GM18519 (cell line): Measurements from ENCODE around the gene SRRM5.
"Not testable (repeated sequence)": the region's sequence is repeated elsewhere in the genome, so short reads cannot be mapped to it uniquely, and the experiment has no call there.

Experiments
- ATAC-seq: cut with Tn5 transposase; IDR thresholded peaks from one replicate; pipeline ENCODE4 v1.9.1; 2021; ENCODE audit warnings: mild to moderate bottlenecking, moderate library complexity; ENCODE audit not compliant: unreplicated experiment, low FRiP score

SRRM5 gene

DNA sequence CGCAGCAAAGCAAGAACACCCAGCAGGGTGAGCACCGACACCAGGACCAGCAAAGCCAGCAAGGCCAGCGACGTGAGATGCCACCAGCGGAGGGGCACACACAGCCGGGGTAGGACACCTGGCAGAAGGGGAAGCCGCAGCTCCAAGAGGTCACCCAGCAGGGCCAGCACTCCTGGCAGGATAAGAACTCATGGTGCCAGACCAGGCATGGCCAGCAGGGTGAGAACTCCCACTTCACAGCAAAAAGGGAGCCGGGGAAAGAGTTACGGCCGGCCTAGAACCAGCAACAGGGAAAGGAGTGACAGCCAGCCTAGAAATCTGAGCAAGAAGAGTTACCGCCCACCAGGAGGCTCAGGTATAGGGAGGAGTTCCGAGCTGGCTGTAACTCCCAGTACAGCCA lies 486 bp downstream of the SRRM5 start:
- ATAC-seq, result no peak

DNA sequence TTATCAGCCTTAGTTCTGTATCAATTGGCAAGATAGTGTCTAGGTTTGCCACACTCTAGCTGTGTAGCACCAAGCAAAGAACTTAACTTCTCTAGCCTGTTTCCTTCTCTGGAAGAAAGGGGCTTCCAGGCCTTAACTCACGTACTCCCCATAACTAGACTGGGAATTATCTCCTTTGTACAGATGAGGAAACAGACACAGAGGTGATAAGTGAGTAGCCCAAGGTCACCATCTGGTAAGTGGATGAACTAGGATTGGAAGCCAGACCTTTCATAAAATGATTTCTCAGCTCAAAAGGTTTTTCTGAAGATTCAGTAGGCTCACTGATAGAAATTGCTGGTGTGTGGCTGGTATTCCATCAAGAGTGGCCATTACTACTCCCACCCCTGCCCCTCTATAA lies 4.4 kb downstream of the SRRM5 start:
- no peak for ATAC-seq

DNA sequence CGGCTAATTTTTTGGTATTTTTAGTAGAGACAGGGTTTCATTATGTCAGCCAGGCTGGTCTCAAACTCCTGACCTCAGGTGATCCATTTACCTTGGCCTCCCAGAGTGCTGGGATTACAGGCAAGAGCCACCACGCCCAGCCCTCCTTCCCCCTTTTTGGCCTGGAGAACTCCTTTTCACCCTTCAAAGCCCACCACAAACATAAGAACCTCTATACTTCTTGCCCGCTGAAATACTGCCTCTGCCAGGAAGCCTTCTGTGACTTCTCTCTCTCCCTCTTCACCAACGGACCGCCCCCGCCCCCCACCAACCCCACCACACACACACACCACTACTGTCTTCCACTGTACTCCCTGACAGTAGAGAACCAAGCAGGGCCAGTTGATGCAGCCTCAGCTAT lies 5.1 kb downstream of the SRRM5 start:
- no peak for ATAC-seq

DNA sequence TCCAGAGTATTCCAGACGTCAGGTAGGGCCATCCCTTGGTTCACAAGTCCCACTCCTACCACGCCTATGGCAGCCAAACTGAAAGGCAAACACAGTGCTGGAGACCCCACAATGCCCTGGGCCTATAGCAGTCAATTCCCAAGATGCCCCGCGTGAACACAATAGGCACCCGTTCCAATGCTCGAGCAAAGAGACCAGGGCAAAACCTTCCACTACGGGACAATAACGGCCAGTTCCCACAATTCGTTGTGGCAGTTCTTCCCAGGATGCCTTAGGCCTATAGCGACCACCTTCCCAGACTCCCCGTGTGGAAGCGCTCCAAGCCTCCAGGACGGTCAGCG lies 7.0 kb downstream of the SRRM5 start:
- ATAC-seq, result peak; percentile 6

GRCh38 chr19:43619262-43620060 lies 7.6 kb downstream of the SRRM5 start, which contains the start of gene ZNF428:
ZNF428 (minus strand) TSS chr19:43619629; CDS start chr19:43614304, 5,325 bp downstream.
- ATAC-seq, result peak; percentile 61

DNA sequence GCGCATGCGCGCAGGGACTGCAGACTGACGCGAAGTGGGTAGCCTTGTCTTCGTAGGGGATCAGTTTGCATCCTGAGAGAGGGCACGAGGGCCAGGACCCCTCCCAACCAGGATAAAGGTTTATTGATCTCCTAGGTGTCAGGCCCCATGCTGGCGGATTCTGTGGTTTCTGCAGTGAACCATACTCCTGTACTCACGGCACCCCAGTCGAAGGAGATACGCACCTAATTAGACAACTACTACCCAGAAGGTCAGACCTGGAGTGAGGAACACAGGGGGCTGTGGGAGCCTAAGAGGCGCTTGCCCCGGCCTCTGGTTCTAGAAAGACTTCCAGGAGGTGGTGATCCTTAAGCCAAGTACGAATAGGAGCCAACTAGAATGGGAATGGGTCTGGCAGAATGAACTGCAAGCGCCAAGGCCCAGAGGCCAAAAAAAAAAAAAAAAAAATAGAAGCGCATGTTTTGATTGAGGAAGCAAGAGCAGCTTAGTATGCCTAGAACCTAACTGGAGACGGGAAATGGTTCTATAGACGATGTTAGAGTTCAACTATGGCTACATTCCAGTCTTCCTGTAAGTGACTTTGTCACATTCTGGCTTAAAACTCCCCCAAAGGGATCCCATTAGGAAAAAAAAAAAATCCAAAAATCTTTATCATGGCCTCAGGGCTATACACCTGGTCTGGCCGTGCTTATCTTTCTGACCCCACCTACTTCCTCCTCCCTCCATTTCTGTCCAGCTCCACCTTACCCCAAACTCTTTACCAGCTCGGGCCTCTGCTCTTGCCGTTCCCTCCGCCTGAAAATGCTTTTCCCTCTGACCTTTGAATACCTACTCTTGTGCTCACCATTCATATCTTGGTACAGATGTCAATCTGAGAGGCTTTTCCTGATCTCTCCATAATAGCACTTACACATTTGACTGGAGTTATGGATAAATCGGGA lies 8.4 kb downstream of the SRRM5 start:
- no peak for ATAC-seq

DNA sequence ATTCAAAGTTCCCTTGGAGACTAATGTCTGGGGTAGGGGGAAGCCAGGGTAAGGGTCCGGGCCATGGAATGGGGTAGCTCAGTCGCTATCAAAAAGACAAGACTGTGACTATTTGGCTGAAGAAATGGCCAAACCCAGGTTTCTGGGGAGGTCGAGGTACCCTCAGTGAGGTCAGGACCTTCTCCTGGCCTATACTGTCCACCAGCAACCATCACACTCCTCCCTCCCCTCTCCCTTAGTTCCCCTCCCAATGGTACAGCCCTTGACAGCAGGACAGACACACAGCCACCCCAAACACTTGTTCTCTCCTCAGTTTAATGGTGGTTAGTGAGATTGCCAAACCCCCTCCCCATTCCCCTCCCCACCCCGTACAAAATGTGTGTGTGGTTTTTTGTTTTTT lies 10.2 kb downstream of the SRRM5 start:
- no peak for ATAC-seq

- no peak for ATAC-seq
Measured at GRCh38 chr19:43622956-43623355, 11.1 kb downstream of the SRRM5 start.

DNA sequence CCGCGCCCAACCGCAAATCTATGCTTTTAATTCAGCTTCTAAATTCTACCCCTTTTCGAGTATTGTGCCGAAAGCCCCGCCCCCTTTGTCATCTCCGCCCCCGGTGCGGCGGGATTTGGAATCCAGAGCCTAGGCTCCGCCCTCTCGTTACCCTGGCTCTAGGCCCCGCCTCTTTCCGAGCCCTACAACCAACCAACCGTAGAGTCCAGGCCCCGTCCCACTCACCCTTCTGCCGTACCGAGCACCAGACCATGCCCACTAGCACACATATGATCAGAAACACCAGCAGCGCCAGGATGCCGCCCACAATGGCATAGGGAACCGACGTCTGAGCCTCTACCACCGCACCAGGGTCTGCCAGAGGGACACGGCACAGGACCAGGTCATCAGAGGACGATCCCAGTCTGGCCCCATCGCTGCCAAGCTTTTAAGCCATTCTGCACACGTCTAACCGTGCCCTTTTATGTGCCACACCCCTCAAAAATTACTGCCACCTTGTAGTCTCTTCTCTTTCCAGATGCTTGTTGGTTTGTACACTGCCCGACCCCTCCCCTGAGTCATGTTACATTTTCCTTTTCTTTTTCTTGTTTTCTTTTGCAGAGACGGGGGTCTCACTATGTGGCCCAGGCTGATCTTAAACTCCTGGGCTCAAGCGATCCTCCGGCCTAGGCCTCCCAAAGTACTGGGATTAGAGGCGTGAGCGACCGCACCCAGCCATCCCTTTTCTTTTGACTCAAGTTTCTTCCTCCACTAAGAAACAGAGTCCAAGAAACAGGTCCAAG lies 12.2 kb downstream of the SRRM5 start:
- no peak for ATAC-seq

- ATAC-seq, result no peak
Measured at GRCh38 chr19:43624933-43625332, 13.0 kb downstream of the SRRM5 start.

- no peak for ATAC-seq
Measured at GRCh38 chr19:43625918-43626579, 14.2 kb downstream of the SRRM5 start.

DNA sequence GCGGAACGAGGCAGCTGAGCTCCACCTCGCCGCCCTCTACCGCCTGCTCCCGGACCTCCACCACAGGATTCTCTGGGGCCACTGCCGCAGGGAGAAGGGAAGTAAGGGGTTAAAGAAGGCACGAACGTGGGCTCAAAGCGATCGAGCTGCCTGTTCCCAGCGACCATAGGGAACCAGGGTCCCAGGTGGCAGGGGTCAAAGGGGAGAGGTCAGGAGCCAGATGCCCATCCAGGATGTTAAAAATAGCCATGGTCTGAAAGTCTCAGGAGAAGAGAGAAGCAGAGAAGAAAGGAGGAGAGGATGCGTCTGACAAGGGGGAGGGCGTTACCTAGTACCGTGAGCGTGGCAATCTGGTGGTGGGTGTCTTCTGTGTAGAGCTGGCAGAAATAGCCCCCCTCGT lies 14.9 kb downstream of the SRRM5 start:
- no peak for ATAC-seq

GRCh38 chr19:43628646-43629326 lies 16.9 kb downstream of the SRRM5 start:
- no peak for ATAC-seq

DNA sequence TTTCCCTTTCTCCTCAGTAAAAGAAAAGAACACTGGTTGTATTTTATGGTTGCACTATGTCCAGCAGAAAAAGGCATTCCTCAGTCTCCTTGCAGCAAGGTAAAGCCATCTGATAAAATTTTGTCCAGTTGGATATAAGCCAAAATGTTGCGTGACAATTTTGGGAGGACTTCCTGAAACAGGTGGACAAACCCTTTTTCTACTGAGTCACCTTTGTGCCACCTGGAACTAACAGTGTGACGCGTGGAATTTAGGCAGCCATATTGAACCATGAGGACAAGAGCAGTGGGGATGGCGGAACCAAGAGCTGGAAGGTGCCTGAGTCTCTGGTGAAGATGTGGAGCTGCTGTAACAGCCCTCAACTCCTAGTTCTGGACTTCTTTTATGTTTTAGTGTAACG lies 19.6 kb downstream of the SRRM5 start:
- no peak for ATAC-seq

DNA sequence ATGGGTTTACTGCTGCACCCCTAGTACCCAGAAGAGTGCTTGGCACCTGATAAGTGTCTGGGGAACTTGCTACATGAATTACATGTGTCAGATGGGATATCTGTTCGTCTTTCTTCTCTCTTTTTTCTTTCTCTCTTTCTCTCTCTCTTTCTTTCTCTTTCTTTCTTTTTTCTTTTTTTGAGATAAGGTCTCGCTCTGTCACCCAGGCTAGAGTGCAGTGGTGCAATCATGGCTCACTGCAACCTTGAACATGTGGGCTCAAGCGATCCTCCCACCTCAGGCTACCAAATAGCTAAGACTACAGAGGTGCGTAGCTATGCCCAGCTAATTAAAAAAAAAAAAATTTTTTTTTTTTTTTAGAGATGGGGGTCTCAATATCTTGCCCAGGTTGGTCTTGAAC lies 21.6 kb downstream of the SRRM5 start:
- ATAC-seq, result no peak

- ATAC-seq, result no peak
Measured at GRCh38 chr19:43634068-43634467, 22.2 kb downstream of the SRRM5 start.

DNA sequence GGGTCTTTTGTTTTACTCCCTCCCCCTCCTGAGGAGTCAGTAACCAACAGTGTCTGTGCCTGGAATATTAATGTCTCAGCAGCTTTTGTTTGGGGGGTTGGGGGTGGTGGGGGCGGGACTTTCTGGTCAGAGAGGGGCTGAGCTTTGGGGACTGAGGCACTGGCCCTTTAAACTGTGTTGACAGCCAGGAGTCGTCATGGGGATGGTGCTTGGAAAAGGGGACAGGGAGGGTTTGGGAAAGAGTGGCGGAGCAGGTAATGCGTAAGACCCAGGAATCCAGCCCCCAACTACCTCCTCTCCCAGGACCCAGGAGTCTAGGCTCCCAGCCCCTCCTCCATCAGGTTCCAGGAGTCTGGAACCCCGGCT lies 22.6 kb downstream of the SRRM5 start:
- no peak for ATAC-seq

DNA sequence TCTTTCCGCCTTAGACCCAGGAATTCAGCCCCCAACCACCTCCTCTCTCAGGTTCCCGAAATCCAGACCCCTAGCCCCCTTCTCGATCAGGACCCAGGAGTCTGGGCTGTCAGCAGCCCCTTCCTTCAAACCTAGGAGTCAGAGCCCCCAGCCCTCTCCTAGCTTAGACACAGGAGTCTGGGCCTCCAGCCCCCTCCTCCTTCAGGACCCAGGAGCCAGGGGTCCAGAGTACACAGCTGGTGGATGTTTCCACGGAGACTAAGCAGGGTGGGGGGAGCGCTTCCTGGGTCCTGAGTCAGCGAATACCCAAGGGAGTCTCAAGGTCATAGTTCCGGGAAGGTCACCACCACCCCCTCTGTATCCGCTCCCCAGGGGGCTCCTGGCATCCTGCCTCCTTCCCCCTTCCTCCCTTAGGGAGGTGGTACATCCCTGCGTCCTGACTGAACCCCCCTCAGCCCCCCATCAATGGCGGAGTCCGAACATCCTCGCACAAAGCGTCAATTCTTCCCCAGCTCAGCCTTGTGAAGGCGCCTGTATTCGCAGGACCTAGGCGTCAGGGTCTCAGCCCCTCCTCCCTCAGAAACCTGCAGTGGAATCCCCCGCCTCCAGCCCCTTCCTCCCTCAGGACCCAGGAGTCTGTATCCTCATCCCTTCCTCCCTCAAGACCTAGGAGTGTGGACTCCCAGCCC lies 23.1 kb downstream of the SRRM5 start:
- ATAC-seq, result no peak

GRCh38 chr19:43635561-43635940 lies 23.7 kb downstream of the SRRM5 start:
- ATAC-seq, result not testable (repeated sequence)
